ENCODE measurements around the gene TM7SF3.

GRCh38 chr12:27018037-27018436, 3.9 kb upstream of the TM7SF3 start:
- TF ChIP-seq CTCF (IDR thresholded peaks at IDR 0.05): no peak
- no peak for TF ChIP-seq POLR2A (IDR thresholded peaks at IDR 0.05)

Data from transverse colon (tissue), 3 donors.